ENCODE results near the gene POLR1A. TPM values are rescaled to one million over a fixed set of nuclear protein-coding genes. Genes with fewer than 3 reads are reported as not detected.

Gene POLR1A
- total and polyA plus RNA-seq, 8 donors = 1.4 to 36.2 (median 5.5) TPM

- whole genome bisulfite sequencing, 5 donors = 90 to 95% (median 94%) methylated on average over 20 of the region's 20 CpGs
- DNase-seq = no peak
- TF ChIP-seq EP300 (IDR thresholded peaks at IDR 0.05) (no peak), POLR2A (IDR thresholded peaks at IDR 0.05) (no peak), POLR2AphosphoS5 (IDR thresholded peaks at IDR 0.05) (no peak), CTCF (IDR thresholded peaks at IDR 0.05) (no peak)
- peaks cover 48 to 83% (median 69%) of the 10 kb centered on the region in 4 donors for H3K36me3 ChIP-seq
- H3K4me3 ChIP-seq = no peak overlapping the region
- intact Hi-C loops (cut with DNase I; ENCODE audit: low total_unique reads) = loop anchor here (10.0 kb wide), 1 partner anchor 149 kb away; the partner anchor contains the start of gene ST3GAL5
- H3K27me3 ChIP-seq = no peaks in the 10 kb centered on the region
- peaks cover 28 to 46% (median 42%) of the 10 kb centered on the region in 4 donors for H3K4me1 ChIP-seq
- peak overlapping the region in 2 of 5 donors; percentile 84 to 90 for H3K27ac ChIP-seq
- H3K9me3 ChIP-seq = no peaks in the 10 kb centered on the region
Measured at GRCh38 chr2:86033751-86034692, 71.7 kb downstream of the POLR1A start.

GRCh38 chr2:86032861-86033595 lies 72.7 kb downstream of the POLR1A start:
- no peaks in the 10 kb centered on the region for H3K27me3 ChIP-seq
- TF ChIP-seq EP300 (IDR thresholded peaks at IDR 0.05) = no peak
- TF ChIP-seq POLR2A (IDR thresholded peaks at IDR 0.05) = no peak
- TF ChIP-seq POLR2AphosphoS5 (IDR thresholded peaks at IDR 0.05) = no peak
- TF ChIP-seq CTCF (IDR thresholded peaks at IDR 0.05) = no peak
- H3K27ac ChIP-seq = no peak overlapping the region
- WGBS, 5 donors = 95 to 98% (median 96%) methylated on average over 11 of the region's 11 CpGs
- intact Hi-C loops (cut with DNase I; ENCODE audit: low total_unique reads) = loop anchor here (10.0 kb wide), 1 partner anchor 148 kb away; the partner anchor contains the start of gene ST3GAL5
- no peak overlapping the region for H3K4me3 ChIP-seq
- H3K36me3 ChIP-seq = peaks cover 54 to 83% (median 70%) of the 10 kb centered on the region in 4 donors
- H3K4me1 ChIP-seq = peaks cover 28 to 36% (median 33%) of the 10 kb centered on the region in 4 donors
- no peak for DNase-seq
- H3K9me3 ChIP-seq = no peaks in the 10 kb centered on the region

GRCh38 chr2:86031606-86032005 lies 74.1 kb downstream of the POLR1A start:
- no peak overlapping the region for H3K27ac ChIP-seq
- H3K4me3 ChIP-seq = no peak overlapping the region
- H3K9me3 ChIP-seq = no peaks in the 10 kb centered on the region
- intact Hi-C loops (cut with DNase I; ENCODE audit: low total_unique reads) = loop anchor here (10.0 kb wide), 1 partner anchor 147 kb away; the partner anchor contains the start of gene ST3GAL5
- H3K4me1 ChIP-seq = peaks cover 14 to 22% (median 18%) of the 10 kb centered on the region in 4 donors
- peaks cover 66 to 91% (median 83%) of the 10 kb centered on the region in 4 donors for H3K36me3 ChIP-seq
- TF ChIP-seq POLR2AphosphoS5 (IDR thresholded peaks at IDR 0.05) (no peak), EP300 (IDR thresholded peaks at IDR 0.05) (no peak), CTCF (IDR thresholded peaks at IDR 0.05) (no peak), POLR2A (IDR thresholded peaks at IDR 0.05) (no peak)
- H3K27me3 ChIP-seq = no peaks in the 10 kb centered on the region
- WGBS, 5 donors = 95 to 97% (median 96%) methylated on average over 4 of the region's 4 CpGs
- DNase-seq = no peak

- Histone ChIP-seq H3K36me3 (peaks cover 69 to 96% (median 88%) of the 10 kb centered on the region in 4 donors), H3K4me1 (peaks cover 9 to 22% (median 14%) of the 10 kb centered on the region in 4 donors), H3K27me3 (no peaks in the 10 kb centered on the region), H3K9me3 (no peaks in the 10 kb centered on the region), H3K4me3 (no peak overlapping the region), H3K27ac (no peak overlapping the region)
- intact Hi-C loops (cut with DNase I; ENCODE audit: low total_unique reads) = loop anchor here (10.0 kb wide), 1 partner anchor 146 kb away; the partner anchor contains the start of gene ST3GAL5
- TF ChIP-seq POLR2AphosphoS5 (IDR thresholded peaks at IDR 0.05) (no peak), CTCF (IDR thresholded peaks at IDR 0.05) (no peak), EP300 (IDR thresholded peaks at IDR 0.05) (no peak), POLR2A (IDR thresholded peaks at IDR 0.05) (no peak)
- WGBS, 5 donors = 96 to 100% (median 97%) methylated on average over 6 to 14 of the region's 14 CpGs
- no peak for DNase-seq
Measured at GRCh38 chr2:86031151-86031550, 74.5 kb downstream of the POLR1A start.
